NCI-H2171 treated with DMSO at 0.1 percent for 48 hours (cell line): ENCODE results near the gene PLPP2.
"Not testable (repeated sequence)": the region's sequence is repeated elsewhere in the genome, so short reads cannot be mapped to it uniquely, and the experiment has no call there.

Experiments used
- DNase-seq: peaks from one replicate; lab custom pipeline; 2025; lab: John Stamatoyannopoulos, UW

PLPP2 gene

GRCh38 chr19:270766-271318, 20.4 kb downstream of the PLPP2 start:
- not testable (repeated sequence) for DNase-seq

DNA sequence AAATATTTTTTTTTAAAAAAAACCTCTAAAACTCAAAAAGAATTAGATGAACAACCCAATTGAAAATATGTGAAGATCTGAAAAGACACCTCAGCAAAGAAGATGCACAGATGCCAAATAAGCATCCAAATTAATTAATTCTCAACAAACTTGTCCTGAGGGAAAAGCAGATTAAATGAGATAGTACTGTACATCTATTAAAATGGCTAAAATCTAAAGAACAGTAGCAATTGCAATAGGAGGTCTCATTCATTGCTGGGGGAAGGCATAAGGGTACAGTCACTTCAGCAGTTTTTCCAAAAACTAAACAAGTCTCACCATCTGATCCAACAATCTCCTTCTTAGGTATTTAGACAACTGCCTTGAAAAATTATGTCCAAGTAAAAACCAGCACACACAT, 22.0 kb downstream of the PLPP2 start:
- DNase-seq = no peak

GRCh38 chr19:262125-262524, 29.1 kb downstream of the PLPP2 start:
- no peak for DNase-seq

GRCh38 chr19:256804-257203, 34.4 kb downstream of the PLPP2 start:
- not testable (repeated sequence) for DNase-seq

- not testable (repeated sequence) for DNase-seq
These were observed 38.6 kb downstream of the PLPP2 start for GRCh38 chr19:252421-253186.

DNA sequence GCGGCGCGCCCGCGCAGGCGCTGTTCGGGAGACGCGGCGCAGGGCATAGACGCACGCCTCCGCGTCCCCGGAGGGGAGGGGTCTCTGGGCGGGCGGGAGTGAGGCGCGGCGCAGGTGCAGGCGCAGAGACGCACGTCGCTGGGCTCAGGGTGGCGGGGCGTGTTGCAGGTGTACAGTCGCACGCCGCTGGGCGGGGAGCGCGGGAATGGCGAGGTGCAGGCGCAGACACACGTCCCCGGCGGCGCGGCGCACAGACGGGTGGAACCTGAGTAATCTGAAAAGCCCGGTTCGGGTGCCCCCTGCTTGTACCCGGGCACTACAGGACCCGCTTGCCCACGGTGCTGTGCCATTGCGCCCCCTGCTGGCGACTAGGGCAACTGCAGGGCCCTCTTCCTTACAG, 44.7 kb downstream of the PLPP2 start:
- no peak for DNase-seq

DNA sequence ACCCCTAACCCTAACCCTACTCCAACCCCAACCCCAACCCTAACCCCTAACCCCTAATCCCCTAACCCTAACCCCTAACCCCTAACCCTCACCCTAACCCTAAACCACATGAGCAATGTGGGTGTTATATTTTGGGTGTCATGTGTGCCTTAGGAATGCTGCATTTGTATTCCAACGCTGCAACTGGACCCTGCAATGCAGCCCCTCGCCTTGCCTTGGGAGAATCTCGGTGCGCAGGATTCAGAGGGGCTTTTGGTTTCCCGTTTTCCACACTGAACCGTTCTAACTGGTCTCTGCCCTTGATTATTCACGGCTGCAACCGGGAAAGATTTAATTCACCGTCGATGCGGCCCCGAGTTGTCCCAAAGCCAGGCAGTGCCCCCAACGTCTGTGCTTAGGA, 45.3 kb downstream of the PLPP2 start:
- DNase-seq = not testable (repeated sequence)

GRCh38 chr19:245457-245856, 45.7 kb downstream of the PLPP2 start:
- DNase-seq = no peak
